ENCODE measurements around the gene CRIP2. TPM values are rescaled to one million over a fixed set of nuclear protein-coding genes. Genes with fewer than 3 reads are reported as not detected.
A peak's percentile ranks its signal among the peaks of the same experiment; 100 is the strongest.

Gene CRIP2
- total and polyA plus RNA-seq, 2 of the 13 experiments (the other 11 are each of a cell fraction or from before 2014, with no cell fraction given), result 31.6 to 37.9 TPM

DNA sequence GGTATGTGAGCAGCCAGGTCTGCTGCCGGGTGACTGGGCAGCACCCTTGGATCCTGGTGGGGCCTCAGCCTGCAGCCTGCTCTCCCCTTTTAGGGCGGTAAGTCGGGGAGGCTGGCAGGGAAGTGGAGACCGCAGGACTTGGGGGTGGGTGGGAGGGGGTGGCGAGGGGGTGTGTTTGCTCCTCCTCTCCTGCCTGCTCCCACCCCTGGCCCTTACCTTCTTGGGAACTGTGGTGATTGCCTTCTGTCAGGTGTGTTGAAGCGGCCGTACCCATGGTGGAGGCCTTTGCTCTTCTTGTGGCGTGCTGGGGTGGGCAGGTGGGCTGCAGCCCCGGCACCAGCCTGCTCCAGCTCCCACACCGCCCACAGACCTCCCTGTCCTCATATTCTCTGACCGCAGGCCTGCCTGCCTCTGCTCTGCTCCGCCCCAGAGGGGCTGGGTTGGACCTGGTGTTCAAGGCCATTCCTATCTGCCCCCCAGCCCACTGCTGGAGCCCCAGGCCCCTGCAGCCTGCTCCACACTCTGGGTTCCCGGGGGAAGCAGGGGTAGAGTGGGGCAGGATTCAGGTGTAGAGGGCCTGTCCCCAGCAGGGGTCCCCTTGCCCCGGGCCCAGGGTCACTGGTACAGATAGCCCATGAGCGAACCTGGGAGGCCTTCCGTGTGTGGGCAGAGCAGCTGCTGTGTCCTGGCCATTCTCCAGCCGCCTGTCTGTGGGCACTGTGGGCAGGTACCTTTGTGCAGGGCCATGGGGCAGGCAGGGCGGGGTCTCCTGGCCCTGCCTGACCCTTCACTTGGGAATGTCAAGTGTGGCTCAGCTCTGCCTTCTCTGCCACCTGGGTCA, 21.6 kb downstream of the CRIP2 start (continued):
- TF ChIP-seq SKI (IDR thresholded peaks at IDR 0.05; ENCODE audit: partially characterized antibody), result peak; percentile 67
- TF ChIP-seq, protein P1, sequence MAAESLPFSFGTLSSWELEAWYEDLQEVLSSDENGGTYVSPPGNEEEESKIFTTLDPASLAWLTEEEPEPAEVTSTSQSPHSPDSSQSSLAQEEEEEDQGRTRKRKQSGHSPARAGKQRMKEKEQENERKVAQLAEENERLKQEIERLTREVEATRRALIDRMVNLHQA (CRISPR knock-in tag; IDR thresholded peaks at IDR 0.05), result no peak
- TF ChIP-seq ZSCAN22 (CRISPR knock-in tag; IDR thresholded peaks at IDR 0.05), result no peak
- TF ChIP-seq, protein P2, sequence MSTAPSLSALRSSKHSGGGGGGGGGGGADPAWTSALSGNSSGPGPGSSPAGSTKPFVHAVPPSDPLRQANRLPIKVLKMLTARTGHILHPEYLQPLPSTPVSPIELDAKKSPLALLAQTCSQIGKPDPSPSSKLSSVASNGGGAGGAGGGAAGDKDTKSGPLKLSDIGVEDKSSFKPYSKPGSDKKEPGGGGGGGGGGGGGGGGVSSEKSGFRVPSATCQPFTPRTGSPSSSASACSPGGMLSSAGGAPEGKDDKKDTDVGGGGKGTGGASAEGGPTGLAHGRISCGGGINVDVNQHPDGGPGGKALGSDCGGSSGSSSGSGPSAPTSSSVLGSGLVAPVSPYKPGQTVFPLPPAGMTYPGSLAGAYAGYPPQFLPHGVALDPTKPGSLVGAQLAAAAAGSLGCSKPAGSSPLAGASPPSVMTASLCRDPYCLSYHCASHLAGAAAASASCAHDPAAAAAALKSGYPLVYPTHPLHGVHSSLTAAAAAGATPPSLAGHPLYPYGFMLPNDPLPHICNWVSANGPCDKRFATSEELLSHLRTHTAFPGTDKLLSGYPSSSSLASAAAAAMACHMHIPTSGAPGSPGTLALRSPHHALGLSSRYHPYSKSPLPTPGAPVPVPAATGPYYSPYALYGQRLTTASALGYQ (CRISPR knock-in tag; IDR thresholded peaks at IDR 0.05), result 0 out of 2 replicates have a peak, but pooled peaks have one; percentile 18
- no peak for TF ChIP-seq FOXJ3 (CRISPR knock-in tag; IDR thresholded peaks at IDR 0.05; ENCODE audit: borderline replicate concordance)
- no peak for TF ChIP-seq TOPORS (CRISPR knock-in tag; IDR thresholded peaks at IDR 0.05)
- TF ChIP-seq, protein P3, sequence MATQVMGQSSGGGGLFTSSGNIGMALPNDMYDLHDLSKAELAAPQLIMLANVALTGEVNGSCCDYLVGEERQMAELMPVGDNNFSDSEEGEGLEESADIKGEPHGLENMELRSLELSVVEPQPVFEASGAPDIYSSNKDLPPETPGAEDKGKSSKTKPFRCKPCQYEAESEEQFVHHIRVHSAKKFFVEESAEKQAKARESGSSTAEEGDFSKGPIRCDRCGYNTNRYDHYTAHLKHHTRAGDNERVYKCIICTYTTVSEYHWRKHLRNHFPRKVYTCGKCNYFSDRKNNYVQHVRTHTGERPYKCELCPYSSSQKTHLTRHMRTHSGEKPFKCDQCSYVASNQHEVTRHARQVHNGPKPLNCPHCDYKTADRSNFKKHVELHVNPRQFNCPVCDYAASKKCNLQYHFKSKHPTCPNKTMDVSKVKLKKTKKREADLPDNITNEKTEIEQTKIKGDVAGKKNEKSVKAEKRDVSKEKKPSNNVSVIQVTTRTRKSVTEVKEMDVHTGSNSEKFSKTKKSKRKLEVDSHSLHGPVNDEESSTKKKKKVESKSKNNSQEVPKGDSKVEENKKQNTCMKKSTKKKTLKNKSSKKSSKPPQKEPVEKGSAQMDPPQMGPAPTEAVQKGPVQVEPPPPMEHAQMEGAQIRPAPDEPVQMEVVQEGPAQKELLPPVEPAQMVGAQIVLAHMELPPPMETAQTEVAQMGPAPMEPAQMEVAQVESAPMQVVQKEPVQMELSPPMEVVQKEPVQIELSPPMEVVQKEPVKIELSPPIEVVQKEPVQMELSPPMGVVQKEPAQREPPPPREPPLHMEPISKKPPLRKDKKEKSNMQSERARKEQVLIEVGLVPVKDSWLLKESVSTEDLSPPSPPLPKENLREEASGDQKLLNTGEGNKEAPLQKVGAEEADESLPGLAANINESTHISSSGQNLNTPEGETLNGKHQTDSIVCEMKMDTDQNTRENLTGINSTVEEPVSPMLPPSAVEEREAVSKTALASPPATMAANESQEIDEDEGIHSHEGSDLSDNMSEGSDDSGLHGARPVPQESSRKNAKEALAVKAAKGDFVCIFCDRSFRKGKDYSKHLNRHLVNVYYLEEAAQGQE (IDR thresholded peaks at IDR 0.05; ENCODE audit: borderline replicate concordance in 1 of 2, low read depth in 1 of 2, low read length in 2 of 2), result no peak
- no peak for TF ChIP-seq ZNF20 (CRISPR knock-in tag; IDR thresholded peaks at IDR 0.05)
- peak; percentile 58; the same call in 1 of the 2 replicates for TF ChIP-seq ZNF430 (CRISPR knock-in tag; IDR thresholded peaks at IDR 0.05)
- TF ChIP-seq ZMAT3 (CRISPR knock-in tag; conservative IDR thresholded peaks at IDR 0.05), result no peak
- no peak for TF ChIP-seq NFIC (IDR thresholded peaks at IDR 0.05; ENCODE audit: low read length)
- no peak for TF ChIP-seq NFE2 (CRISPR knock-in tag; IDR thresholded peaks at IDR 0.05)
- peak; percentile 26 to 86; a peak in 3 of 4 replicates for TF ChIP-seq EP300 (IDR thresholded peaks at IDR 0.05; ENCODE audit: low read depth in 2 of 2, low read length in 2 of 2)
- TF ChIP-seq EP300 (CRISPR knock-in tag; IDR thresholded peaks at IDR 0.05; ENCODE audit: borderline replicate concordance), result peak; percentile 81
- TF ChIP-seq ZNF792 (CRISPR knock-in tag; IDR thresholded peaks at IDR 0.05), result no peak; the same call in 1 of the 2 replicates

Data from HepG2 (cell line).